RWPE2 (cell line): ENCODE results near the gene CGN.
A peak's percentile ranks its signal among the peaks of the same experiment; 100 is the strongest.

Experiments used
- ATAC-seq: fragments of 200-7000 bp; cut with Tn5 transposase; 3 replicates; pipeline ENCODE4 v1.9.1; 2021; ENCODE audit warnings: low read depth
- DNase-seq: peaks from one replicate; pipeline ENCODE4 v3.0.0-alpha.2; 2020; ENCODE audit warnings: low spot score
- H3K27ac ChIP-seq: fragments of 450-650 bp; 2 replicates; pipeline ENCODE4 v1.5.1; 2017; ENCODE audit warnings: mild to moderate bottlenecking; ENCODE audit not compliant: poor library complexity, severe bottlenecking
- H3K27me3 ChIP-seq: fragments of 250-450 bp; sonication (Bioruptor Pico); 2 replicates; pipeline ENCODE4 v1.5.1; 2021; ENCODE audit warnings: mild to moderate bottlenecking, moderate library complexity; ENCODE audit not compliant: insufficient read depth, poor library complexity, severe bottlenecking
- H3K36me3 ChIP-seq: fragments of 250-450 bp; sonication (Bioruptor Pico); 2 replicates; pipeline ENCODE4 v1.5.1; 2020; ENCODE audit warnings: low read depth, mild to moderate bottlenecking, moderate library complexity
- H3K4me1 ChIP-seq: fragments of 250-450 bp; sonication (Bioruptor Pico); 2 replicates; pipeline ENCODE4 v1.5.1; 2021; ENCODE audit warnings: mild to moderate bottlenecking, moderate library complexity; ENCODE audit not compliant: insufficient read depth, poor library complexity, severe bottlenecking
- H3K4me3 ChIP-seq: fragments of 250-450 bp; sonication (Bioruptor Pico); 2 replicates; pipeline ENCODE4 v1.5.1; 2021; ENCODE audit warnings: mild to moderate bottlenecking, moderate library complexity; ENCODE audit not compliant: severe bottlenecking
- H3K9me3 ChIP-seq: fragments of 250-450 bp; sonication (Bioruptor Pico); 2 replicates; pipeline ENCODE4 v1.5.1; 2021; ENCODE audit warnings: mild to moderate bottlenecking, moderate library complexity; ENCODE audit not compliant: severe bottlenecking
- CTCF ChIP-seq: fragments of 450-650 bp; IDR thresholded peaks from one replicate; pipeline ENCODE4 v1.5.1; 2017; ENCODE audit warnings: mild to moderate bottlenecking, moderate library complexity; ENCODE audit not compliant: poor library complexity, severe bottlenecking

CGN gene

GRCh38 chr1:151530461-151530860 is 19.3 kb downstream of the CGN start:
- H3K36me3 ChIP-seq: peaks cover 55% of the 10 kb centered on the region
- ATAC-seq: no peak
- H3K27ac ChIP-seq: no peak overlapping the region
- H3K4me3 ChIP-seq: no peak overlapping the region
- H3K27me3 ChIP-seq: no peaks in the 10 kb centered on the region
- TF ChIP-seq CTCF: no peak
- H3K9me3 ChIP-seq: no peaks in the 10 kb centered on the region
- H3K4me1 ChIP-seq: no peaks in the 10 kb centered on the region
- DNase-seq: no peak

- H3K27me3 ChIP-seq: no peaks in the 10 kb centered on the region
- DNase-seq (no peak), ATAC-seq (no peak)
- H3K36me3 ChIP-seq: peaks cover 56% of the 10 kb centered on the region
- no peak overlapping the region for H3K4me3 ChIP-seq
- no peak overlapping the region for H3K27ac ChIP-seq
- TF ChIP-seq CTCF: no peak
- H3K9me3 ChIP-seq: no peaks in the 10 kb centered on the region
- H3K4me1 ChIP-seq: peaks cover 15% of the 10 kb centered on the region
These were observed 22.7 kb downstream of the CGN start for GRCh38 chr1:151533870-151534269.

GRCh38 chr1:151534662-151535278 is 23.6 kb downstream of the CGN start:
- no peaks in the 10 kb centered on the region for H3K27me3 ChIP-seq
- TF ChIP-seq CTCF: peak; percentile 87
- H3K4me3 ChIP-seq: no peak overlapping the region
- H3K9me3 ChIP-seq: no peaks in the 10 kb centered on the region
- ATAC-seq (peak; percentile 23; the same call in 1 of the 3 replicates), DNase-seq (no peak)
- peaks cover 20% of the 10 kb centered on the region for H3K4me1 ChIP-seq
- H3K36me3 ChIP-seq: peaks cover 50% of the 10 kb centered on the region
- peak overlapping the region; percentile 99 for H3K27ac ChIP-seq

- no peak for TF ChIP-seq CTCF
- DNase-seq (no peak), ATAC-seq (no peak)
- no peaks in the 10 kb centered on the region for H3K9me3 ChIP-seq
- peaks cover 46% of the 10 kb centered on the region for H3K36me3 ChIP-seq
- peak overlapping the region; percentile 99 for H3K27ac ChIP-seq
- H3K27me3 ChIP-seq: no peaks in the 10 kb centered on the region
- H3K4me1 ChIP-seq: peaks cover 20% of the 10 kb centered on the region
- H3K4me3 ChIP-seq: no peak overlapping the region
These were observed 24.4 kb downstream of the CGN start for GRCh38 chr1:151535326-151536271.
